ENCODE data around the gene CLCNKA.
A peak's percentile ranks its signal among the peaks of the same experiment; 100 is the strongest.

- TF ChIP-seq CTCF (IDR thresholded peaks at IDR 0.05; ENCODE audit: poor library complexity) (peak; percentile 93), EZH2 (IDR thresholded peaks at IDR 0.05; ENCODE audit: borderline replicate concordance) (no peak), EZH2phosphoT487 (IDR thresholded peaks at IDR 0.05; ENCODE audit: low read depth, severe bottlenecking, unreplicated experiment) (no peak)
Measured at GRCh38 chr1:16009030-16009460, 12.8 kb upstream of the CLCNKA start.
